ENCODE measurements around the gene RAD9A.
"Not testable (repeated sequence)": the region's sequence is repeated elsewhere in the genome, so short reads cannot be mapped to it uniquely, and the experiment has no call there.

RAD9A gene

GRCh38 chr11:67410984-67411784 is 19.4 kb downstream of the RAD9A start:
- DNase-seq, result no peak

DNA sequence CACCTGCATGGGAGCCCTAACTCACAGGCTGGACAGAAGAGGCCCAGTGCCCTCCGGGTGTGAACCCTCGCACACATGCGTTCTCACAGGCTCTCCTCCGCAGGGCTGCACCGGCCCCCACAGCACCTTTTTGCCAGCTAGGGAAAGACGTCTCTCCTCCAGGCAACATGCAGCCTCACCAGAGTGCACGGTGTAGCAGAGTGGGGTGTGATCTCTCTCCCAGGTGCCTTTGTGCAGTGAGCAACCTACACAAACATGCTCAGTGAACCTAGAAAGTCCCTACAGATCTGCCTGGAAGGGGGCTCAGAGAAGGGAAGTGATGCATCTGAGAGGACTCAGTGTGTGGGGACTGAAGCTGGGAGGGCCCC is 20.0 kb downstream of the RAD9A start:
- no peak for DNase-seq

- DNase-seq, result no peak
Measured at GRCh38 chr11:67412495-67413179, 20.9 kb downstream of the RAD9A start.

- DNase-seq, result no peak
Measured at GRCh38 chr11:67413266-67413849, 21.6 kb downstream of the RAD9A start.

- peak; percentile 43 for DNase-seq
Measured at GRCh38 chr11:67415501-67416304, 23.9 kb downstream of the RAD9A start, which contains the start of gene CARNS1. CARNS1 (plus strand) TSS chr11:67415678; CDS start chr11:67416200, 522 bp downstream.

- DNase-seq, result peak; percentile 79
Measured at GRCh38 chr11:67416416-67417335, 24.9 kb downstream of the RAD9A start.

DNA sequence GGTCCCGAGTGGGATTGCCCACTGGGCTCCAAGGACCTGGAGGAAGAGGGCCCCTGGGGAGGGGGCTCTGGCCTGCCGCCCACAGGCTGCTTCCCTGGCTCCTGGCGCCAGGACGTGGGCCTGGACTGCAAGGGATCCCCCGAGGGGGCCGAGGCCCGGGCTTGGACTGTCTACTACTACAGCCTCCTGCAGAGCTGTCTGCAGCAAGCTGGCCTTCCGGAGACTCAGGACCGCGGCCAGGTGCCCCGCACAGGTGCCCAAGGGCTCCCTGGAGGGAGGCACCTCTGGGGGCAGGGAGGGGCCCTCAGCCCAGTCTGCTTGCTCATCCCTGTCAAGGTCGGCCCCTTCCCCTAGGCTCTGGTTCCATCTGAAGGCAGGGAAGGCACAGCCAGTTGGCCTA is 25.6 kb downstream of the RAD9A start:
- no peak for DNase-seq

DNA sequence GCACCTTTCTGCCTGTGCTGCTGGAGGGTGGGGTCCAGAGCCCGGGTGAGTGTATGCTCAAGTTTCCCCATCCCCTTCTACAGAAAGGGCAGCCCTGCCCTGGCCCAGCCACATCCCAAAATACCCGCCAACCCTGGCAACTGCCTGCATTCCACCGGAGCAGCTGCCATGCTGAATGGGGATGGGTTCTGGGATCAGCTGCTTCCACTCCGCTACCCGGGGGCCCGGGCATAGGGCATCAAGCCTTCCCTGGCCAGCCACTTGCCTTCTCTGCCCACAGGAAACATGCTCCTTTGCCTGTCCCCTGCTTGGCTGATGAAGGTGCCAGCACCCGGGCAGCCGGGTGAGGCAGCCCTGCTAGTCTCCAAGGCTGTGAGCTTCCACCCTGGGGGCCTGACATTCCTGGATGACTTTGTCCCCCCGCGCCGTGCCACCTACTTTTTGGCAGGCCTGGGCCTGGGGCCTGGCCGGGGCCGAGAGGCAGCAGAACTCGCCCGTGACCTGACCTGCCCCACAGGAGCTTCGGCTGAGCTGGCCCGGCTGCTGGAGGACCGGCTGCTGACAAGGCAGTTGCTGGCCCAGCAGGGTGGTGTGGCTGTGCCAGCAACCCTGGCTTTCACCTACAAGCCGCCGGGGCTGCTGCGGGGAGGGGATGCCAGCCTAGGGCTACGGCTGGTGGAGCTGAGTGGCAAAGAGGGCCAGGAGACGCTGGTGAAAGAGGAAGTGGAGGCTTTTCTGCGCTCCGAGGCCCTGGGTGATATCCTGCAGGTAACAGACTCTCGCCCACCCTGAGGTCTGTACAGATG is 26.9 kb downstream of the RAD9A start:
- no peak for DNase-seq

DNA sequence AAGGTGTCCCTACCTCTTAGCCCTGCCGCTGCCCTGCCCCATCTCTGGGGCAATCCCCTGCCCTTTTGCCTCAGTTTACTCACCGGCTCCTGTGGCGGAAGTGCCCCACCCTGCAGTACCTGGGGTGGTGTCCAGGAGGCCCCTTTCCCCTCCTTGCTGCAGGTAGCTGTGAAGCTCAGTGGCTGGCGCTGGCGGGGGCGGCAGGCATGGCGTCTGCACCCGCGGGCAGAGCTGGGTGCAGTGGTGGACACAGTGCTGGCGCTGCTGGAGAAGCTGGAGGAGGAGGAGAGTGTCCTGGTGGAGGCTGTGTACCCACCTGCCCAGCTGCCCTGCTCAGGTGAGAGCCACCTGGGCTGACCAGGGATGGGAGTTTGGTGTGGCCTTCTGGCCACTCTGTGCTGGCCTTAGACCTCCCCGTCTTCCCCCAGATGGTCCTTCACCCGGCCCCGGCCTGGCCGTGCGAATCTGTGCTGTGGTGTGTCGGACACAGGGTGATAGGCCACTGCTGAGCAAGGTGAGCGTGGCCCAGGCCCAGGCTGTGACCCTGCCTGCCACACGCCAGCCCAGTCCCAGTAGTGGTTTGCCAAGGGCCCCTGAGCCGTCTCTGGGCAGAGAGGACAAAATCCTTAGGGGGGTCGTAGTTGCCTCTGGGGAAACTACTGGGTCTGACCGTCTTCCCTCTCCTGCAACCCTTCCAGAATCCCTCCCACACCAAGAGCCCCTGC is 27.7 kb downstream of the RAD9A start:
- no peak for DNase-seq

DNA sequence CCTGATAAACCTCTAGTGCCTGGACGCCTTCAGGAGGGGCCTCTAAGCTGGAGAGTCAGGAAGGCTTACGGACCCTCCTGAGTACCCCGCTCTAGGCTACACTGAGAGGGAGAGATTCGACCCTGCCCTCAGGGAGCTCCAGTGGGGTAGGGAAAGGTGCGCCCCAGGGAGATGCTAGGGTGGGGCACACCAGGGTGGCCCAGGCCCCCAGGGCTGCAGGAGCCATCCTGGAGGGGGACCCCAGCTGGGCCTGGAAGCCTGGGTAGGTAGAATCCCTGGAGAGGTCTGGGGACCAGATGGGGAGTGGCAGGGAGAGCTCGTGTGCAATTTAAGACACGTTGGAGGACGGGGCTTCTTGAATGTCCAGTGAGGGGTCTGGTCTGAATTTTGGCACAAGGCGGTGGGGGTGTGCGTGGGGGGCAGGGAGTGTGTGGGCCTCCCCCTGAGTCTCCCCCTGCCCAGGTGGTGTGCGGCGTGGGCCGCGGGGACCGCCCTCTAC is 28.4 kb downstream of the RAD9A start:
- no peak for DNase-seq

DNA sequence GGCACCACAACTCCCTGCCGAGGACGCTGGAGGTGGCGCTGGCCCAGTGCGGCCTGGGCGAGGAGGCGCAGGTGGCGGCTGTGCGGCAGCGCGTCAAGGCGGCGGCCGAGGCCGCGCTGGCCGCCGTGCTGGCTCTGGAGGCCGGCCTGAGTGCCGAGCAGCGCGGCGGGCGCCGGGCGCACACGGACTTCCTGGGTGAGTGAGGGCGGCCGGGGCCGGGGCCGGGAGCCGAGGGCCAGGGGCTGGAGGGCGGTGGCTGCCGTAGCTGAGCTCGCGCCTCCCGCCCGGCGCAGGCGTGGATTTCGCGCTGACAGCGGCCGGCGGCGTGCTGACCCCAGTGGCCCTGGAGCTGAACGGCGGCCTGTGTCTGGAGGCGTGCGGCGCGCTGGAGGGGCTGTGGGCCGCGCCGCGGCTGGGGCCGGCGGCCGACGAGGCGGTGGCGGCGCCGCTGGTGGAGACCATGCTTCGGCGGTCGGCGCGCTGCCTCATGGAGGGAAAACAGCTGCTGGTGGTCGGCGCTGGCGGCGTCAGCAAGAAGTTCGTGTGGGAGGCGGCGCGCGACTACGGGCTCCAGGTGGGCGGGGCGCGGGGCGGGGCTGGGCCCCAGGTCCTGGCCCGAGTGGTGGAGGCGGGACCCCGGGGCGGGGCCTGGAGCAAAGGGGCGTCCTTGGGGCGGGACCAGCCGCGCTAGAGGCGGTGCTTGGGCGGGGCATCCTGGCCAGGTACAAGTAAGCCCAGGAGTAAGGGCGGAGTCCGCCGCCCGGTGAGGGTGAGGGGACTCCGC is 29.1 kb downstream of the RAD9A start:
- peak; percentile 89 for DNase-seq

- DNase-seq, result no peak
Measured at GRCh38 chr11:67421430-67422031, 29.7 kb downstream of the RAD9A start.

DNA sequence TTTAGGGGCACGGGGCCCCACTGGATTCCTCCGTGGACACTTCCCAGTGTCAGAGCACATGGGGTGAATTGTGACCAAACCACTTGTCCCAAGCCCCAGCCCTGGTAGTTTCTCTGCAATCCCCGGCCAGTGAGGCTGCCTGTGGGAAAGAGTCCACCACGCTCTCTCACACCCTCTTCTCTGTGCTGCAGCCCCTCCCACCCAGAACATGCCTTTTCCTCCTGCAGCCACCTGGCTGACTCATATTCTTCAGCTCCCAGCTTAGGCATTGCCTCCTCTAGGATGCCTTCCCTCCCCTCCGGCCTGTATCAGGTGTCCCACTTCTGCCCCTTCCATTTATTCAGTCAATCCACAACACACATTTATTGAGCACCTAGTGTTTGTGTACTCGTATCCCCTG is 31.1 kb downstream of the RAD9A start:
- DNase-seq, result no peak

- DNase-seq, result no peak
Measured at GRCh38 chr11:67423466-67423865, 31.7 kb downstream of the RAD9A start.

DNA sequence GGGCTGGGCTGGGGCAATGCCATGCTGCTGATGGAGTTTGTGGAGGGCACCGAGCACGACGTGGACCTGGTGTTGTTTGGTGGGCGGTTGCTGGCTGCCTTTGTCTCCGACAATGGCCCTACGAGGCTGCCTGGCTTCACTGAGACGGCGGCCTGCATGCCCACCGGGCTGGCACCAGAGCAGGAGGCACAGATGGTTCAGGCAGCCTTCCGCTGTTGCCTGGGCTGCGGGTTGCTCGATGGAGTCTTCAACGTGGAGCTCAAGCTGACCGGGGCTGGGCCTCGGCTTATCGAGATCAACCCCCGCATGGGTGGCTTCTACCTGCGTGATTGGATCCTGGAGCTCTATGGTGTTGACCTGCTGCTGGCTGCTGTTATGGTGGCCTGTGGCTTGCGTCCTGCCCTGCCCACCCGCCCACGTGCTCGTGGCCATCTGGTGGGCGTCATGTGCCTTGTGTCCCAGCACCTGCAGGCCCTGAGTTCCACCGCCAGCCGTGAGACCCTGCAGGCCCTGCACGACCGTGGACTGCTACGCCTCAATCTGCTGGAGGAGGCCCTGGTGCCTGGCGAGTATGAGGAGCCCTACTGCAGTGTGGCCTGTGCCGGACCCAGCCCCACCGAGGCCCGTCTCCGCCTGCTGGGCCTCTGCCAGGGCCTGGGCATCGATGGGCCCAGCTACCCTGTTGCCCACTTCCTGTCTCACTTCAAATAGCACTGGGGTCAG is 32.3 kb downstream of the RAD9A start:
- no peak for DNase-seq

- not testable (repeated sequence) for DNase-seq
Measured at GRCh38 chr11:67427364-67427859, 35.6 kb downstream of the RAD9A start.

GRCh38 chr11:67428052-67429001 is 36.5 kb downstream of the RAD9A start, which contains the start of gene RPS6KB2:
RPS6KB2 (plus strand) TSS chr11:67428494; CDS start chr11:67428546, 52 bp downstream.
- peak; percentile 97 for DNase-seq
